ENCODE data around the gene GSDME.

The GSDME gene

DNA sequence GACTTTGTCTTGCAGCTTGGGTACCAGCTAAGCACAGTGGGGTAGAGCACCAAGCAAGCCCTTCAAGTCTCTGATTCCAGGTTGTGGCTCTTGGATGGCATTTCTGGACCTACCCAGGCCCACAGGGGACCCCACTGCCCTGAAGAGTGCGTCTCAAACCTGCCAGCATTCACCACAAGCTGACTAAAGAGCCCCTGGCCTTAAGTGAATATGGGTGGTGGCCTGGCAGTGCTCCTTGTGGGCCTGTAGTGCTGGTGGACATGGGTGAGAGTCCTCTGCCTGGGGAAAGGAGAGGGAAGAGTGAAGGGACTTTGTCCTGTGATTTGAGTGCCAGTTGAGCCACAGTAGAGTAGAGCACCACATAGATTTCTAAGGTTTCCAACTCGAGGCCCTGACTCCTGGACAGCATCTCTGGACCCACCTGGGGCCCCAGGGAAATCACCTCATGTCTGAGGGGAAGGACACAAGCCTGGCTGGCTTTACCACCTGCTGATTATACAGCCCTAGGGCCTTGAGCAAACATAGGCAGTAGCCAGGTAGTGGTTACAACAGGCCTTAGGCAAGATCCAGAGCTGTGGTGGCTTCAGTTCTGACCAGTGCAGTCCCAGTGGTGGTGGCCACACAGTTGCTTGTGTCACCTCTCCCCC lies 23.7 kb downstream of the GSDME start:
- H3K9ac ChIP-seq (ENCODE audit: insufficient read length, low read depth), result no peak overlapping the region
- no peak for TF ChIP-seq YY1 (IDR thresholded peaks at IDR 0.05; ENCODE audit: insufficient read depth, insufficient read length)
- TF ChIP-seq SUZ12 (IDR thresholded peaks at IDR 0.05; ENCODE audit: extremely low read depth, insufficient read depth, insufficient read length), result no peak
- TF ChIP-seq ZNF274 (IDR thresholded peaks at IDR 0.05; ENCODE audit: low read depth, low read length), result no peak

DNA sequence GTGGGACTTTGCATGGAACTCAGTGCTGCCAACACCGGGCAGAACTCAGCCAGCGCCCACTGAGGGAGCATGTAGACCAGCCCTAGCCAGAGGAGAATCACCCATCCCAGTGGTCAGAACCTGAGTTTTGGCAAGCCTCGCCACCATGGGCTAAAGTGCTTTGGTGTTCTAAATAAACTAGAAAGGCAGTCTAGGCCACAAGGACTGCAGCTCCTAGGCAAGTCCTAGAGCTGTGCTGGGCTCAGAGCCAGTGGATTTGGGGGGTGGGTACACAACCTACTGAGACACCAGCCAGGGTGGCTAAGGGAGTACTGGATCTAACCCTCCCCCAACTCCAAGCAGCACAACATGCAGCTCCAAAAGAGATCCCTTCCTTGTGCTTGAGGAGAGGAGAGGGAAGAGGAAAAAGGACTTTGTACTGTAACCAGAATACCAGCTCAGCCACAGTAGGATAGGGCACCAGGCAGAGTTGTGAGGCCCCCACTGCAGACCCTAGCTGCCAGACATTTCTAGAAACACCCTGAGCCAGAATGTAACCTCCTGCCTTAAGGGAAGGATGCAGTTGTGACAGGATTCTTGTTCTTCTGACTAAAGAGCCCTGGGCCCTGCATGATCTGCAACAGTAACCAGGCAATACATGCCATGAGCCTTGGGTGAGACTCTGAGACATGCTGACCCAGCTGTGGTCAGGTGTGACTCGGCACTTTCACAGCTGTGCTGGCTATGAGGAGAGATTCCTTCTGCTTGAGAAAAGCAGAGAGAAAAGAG lies 24.4 kb downstream of the GSDME start:
- peaks cover 2% of the 10 kb centered on the region for H3K4me1 ChIP-seq (ENCODE audit: insufficient read depth, insufficient read length)
- H3K4me3 ChIP-seq (ENCODE audit: insufficient read length, low read depth), result no peak overlapping the region
- no peaks in the 10 kb centered on the region for H3K36me3 ChIP-seq (ENCODE audit: insufficient read depth, insufficient read length, low read length)
- no peak for DNase-seq (ENCODE audit: low read depth, low spot score)
- no peaks in the 10 kb centered on the region for H3K27me3 ChIP-seq (ENCODE audit: insufficient read depth, insufficient read length)
- TF ChIP-seq SUZ12 (IDR thresholded peaks at IDR 0.05; ENCODE audit: extremely low read depth, insufficient read depth, insufficient read length) (no peak), YY1 (IDR thresholded peaks at IDR 0.05; ENCODE audit: insufficient read depth, insufficient read length) (no peak)
- H3K9ac ChIP-seq (ENCODE audit: insufficient read length, low read depth), result no peak overlapping the region
- H3K9me3 ChIP-seq (ENCODE audit: insufficient read depth, low read length), result no peaks in the 10 kb centered on the region

More for the DNA sequence above, 23.7 kb downstream of the GSDME start:
- Histone ChIP-seq H3K4me1 (ENCODE audit: insufficient read depth, insufficient read length) (no peaks in the 10 kb centered on the region), H3K4me3 (ENCODE audit: insufficient read length, low read depth) (no peak overlapping the region), H3K27me3 (ENCODE audit: insufficient read depth, insufficient read length) (no peaks in the 10 kb centered on the region), H3K9me3 (ENCODE audit: insufficient read depth, low read length) (no peaks in the 10 kb centered on the region), H3K36me3 (ENCODE audit: insufficient read depth, insufficient read length, low read length) (no peaks in the 10 kb centered on the region)
- no peak for DNase-seq (ENCODE audit: low read depth, low spot score)

- Histone ChIP-seq H3K36me3 (ENCODE audit: insufficient read depth, insufficient read length, low read length) (no peaks in the 10 kb centered on the region), H3K9ac (ENCODE audit: insufficient read length, low read depth) (no peak overlapping the region), H3K4me3 (ENCODE audit: insufficient read length, low read depth) (no peak overlapping the region), H3K9me3 (ENCODE audit: insufficient read depth, low read length) (no peaks in the 10 kb centered on the region), H3K4me1 (ENCODE audit: insufficient read depth, insufficient read length) (peaks cover 2% of the 10 kb centered on the region), H3K27me3 (ENCODE audit: insufficient read depth, insufficient read length) (no peaks in the 10 kb centered on the region)
- no peak for DNase-seq (ENCODE audit: low read depth, low spot score)
- TF ChIP-seq ZNF274 (IDR thresholded peaks at IDR 0.05; ENCODE audit: low read depth, low read length) (no peak), SUZ12 (IDR thresholded peaks at IDR 0.05; ENCODE audit: extremely low read depth, insufficient read depth, insufficient read length) (no peak), YY1 (IDR thresholded peaks at IDR 0.05; ENCODE audit: insufficient read depth, insufficient read length) (no peak)
Measured at GRCh38 chr7:24731313-24731712, 26.0 kb downstream of the GSDME start.

DNA sequence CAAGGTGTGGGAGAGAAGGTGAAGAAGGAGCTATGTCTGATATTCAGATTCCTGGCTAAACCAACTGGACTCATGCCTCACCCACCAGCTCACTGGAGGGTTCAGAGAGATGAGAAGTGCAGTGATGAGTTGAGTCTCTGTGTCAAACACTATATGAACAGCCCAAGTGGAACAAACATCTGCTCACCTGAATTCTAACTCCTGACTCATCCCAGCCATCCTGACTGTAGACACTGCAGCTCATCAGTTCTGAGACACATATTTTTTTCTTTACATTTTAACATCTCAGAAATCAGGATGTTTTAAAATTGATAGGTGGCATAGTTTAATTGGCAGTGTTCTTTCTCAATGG lies 27.3 kb downstream of the GSDME start:
- peaks cover 6% of the 10 kb centered on the region for H3K4me1 ChIP-seq (ENCODE audit: insufficient read depth, insufficient read length)
- no peak for DNase-seq (ENCODE audit: low read depth, low spot score)
- TF ChIP-seq SUZ12 (IDR thresholded peaks at IDR 0.05; ENCODE audit: extremely low read depth, insufficient read depth, insufficient read length) (no peak), ZNF274 (IDR thresholded peaks at IDR 0.05; ENCODE audit: low read depth, low read length) (no peak), YY1 (IDR thresholded peaks at IDR 0.05; ENCODE audit: insufficient read depth, insufficient read length) (no peak)

DNA sequence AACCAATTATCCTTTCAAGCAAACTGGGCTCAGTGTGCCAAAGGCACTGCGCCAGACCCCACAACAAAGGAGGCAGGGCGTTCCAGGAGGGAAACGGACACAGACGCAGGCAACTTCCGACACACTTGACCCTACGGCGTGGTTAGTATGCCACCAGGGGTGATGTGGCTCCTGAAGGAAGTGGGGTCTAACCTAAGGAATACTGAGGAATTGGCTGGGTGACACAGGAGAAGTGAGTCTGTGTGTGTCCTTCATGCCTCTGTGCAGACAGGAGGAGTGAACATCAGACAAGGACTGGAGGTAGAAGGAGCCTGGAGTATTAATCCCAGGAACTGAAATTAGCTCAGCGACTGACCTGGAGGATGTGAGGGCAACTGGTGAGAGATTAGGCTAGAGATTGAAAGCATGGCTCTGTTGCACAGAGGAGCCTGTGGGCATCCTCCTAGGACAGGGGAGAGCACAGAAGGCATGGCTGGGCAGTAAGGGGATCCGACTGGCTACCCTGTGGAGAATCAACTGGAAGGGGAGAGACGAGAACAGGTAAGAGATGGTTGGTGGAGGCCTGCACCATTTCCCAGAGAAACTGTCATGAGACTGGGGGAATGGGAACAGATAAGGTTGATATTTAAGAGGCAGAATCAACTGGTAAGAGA lies 27.8 kb downstream of the GSDME start:
- Histone ChIP-seq H3K9me3 (ENCODE audit: insufficient read depth, low read length) (no peaks in the 10 kb centered on the region), H3K27me3 (ENCODE audit: insufficient read depth, insufficient read length) (no peaks in the 10 kb centered on the region), H3K4me3 (ENCODE audit: insufficient read length, low read depth) (no peak overlapping the region), H3K36me3 (ENCODE audit: insufficient read depth, insufficient read length, low read length) (no peaks in the 10 kb centered on the region), H3K9ac (ENCODE audit: insufficient read length, low read depth) (no peak overlapping the region), H3K4me1 (ENCODE audit: insufficient read depth, insufficient read length) (peaks cover 9% of the 10 kb centered on the region)
- TF ChIP-seq YY1 (IDR thresholded peaks at IDR 0.05; ENCODE audit: insufficient read depth, insufficient read length) (no peak), SUZ12 (IDR thresholded peaks at IDR 0.05; ENCODE audit: extremely low read depth, insufficient read depth, insufficient read length) (no peak), ZNF274 (IDR thresholded peaks at IDR 0.05; ENCODE audit: low read depth, low read length) (no peak)
- DNase-seq (ENCODE audit: low read depth, low spot score), result no peak

More for the DNA sequence above, 27.3 kb downstream of the GSDME start:
- Histone ChIP-seq H3K36me3 (ENCODE audit: insufficient read depth, insufficient read length, low read length) (no peaks in the 10 kb centered on the region), H3K4me3 (ENCODE audit: insufficient read length, low read depth) (no peak overlapping the region), H3K9ac (ENCODE audit: insufficient read length, low read depth) (no peak overlapping the region), H3K9me3 (ENCODE audit: insufficient read depth, low read length) (no peaks in the 10 kb centered on the region), H3K27me3 (ENCODE audit: insufficient read depth, insufficient read length) (no peaks in the 10 kb centered on the region)

- H3K27me3 ChIP-seq (ENCODE audit: insufficient read depth, insufficient read length), result no peaks in the 10 kb centered on the region
- TF ChIP-seq SUZ12 (IDR thresholded peaks at IDR 0.05; ENCODE audit: extremely low read depth, insufficient read depth, insufficient read length) (no peak), ZNF274 (IDR thresholded peaks at IDR 0.05; ENCODE audit: low read depth, low read length) (no peak), YY1 (IDR thresholded peaks at IDR 0.05; ENCODE audit: insufficient read depth, insufficient read length) (no peak)
- DNase-seq (ENCODE audit: low read depth, low spot score), result no peak
- H3K4me1 ChIP-seq (ENCODE audit: insufficient read depth, insufficient read length), result peaks cover 10% of the 10 kb centered on the region
- H3K36me3 ChIP-seq (ENCODE audit: insufficient read depth, insufficient read length, low read length), result no peaks in the 10 kb centered on the region
- no peak overlapping the region for H3K4me3 ChIP-seq (ENCODE audit: insufficient read length, low read depth)
- H3K9me3 ChIP-seq (ENCODE audit: insufficient read depth, low read length), result no peaks in the 10 kb centered on the region
- H3K9ac ChIP-seq (ENCODE audit: insufficient read length, low read depth), result no peak overlapping the region
Measured at GRCh38 chr7:24728503-24729364, 28.5 kb downstream of the GSDME start.
